ENCODE results near the gene CHRM1.

CHRM1 gene, protein sequence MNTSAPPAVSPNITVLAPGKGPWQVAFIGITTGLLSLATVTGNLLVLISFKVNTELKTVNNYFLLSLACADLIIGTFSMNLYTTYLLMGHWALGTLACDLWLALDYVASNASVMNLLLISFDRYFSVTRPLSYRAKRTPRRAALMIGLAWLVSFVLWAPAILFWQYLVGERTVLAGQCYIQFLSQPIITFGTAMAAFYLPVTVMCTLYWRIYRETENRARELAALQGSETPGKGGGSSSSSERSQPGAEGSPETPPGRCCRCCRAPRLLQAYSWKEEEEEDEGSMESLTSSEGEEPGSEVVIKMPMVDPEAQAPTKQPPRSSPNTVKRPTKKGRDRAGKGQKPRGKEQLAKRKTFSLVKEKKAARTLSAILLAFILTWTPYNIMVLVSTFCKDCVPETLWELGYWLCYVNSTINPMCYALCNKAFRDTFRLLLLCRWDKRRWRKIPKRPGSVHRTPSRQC

DNA sequence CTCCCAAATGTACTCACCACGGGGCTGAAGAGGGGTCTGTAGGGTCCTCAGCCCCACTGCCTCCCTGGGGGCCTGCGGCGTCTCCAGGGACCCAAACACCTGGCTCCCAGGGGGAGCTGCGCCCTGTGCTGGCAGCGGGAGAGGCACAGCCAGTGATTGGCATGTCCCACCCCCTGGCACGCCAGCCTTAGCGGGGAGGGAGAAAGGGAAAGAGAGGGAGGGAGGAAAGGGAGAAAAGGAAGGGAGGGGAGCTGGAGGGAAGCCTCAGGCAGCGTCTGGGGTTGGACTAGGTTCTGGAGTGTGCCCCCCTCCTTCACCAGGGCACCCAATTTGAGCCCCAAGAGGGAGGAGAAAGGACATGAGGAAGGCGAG, at the start of gene CHRM1:
Gene CHRM1, minus strand, starts transcription at position 163 of the 372 bp plus-strand sequence. CDS start 10,263 bp downstream, outside the sequence.
- no peaks in the 10 kb centered on the region for H3K9me3 ChIP-seq (ENCODE audit: insufficient read depth, low read length, severe bottlenecking)
- DNase-seq (no peak), ATAC-seq (ENCODE audit: insufficient read depth, low read depth) (no peak)
- H3K4me3 ChIP-seq (ENCODE audit: low read depth in 1 of 2, low read length in 2 of 2), result no peak within 1 kb of the TSS
- no peak within 1 kb of the TSS for H3K27ac ChIP-seq (ENCODE audit: low read length)
- H3K36me3 ChIP-seq (ENCODE audit: insufficient read depth, low read length), result no peaks in the 10 kb centered on the region
- no peaks in the 10 kb centered on the region for H3K4me1 ChIP-seq (ENCODE audit: insufficient read depth, low read length)
- H2AFZ ChIP-seq (ENCODE audit: low read depth, low read length), result no peak within 1 kb of the TSS
- H3K4me2 ChIP-seq (ENCODE audit: insufficient read depth, low read length), result no peak within 1 kb of the TSS
- H4K20me1 ChIP-seq (ENCODE audit: insufficient read depth, low read length), result peaks cover 5% of the 10 kb centered on the region; the same call in 1 of the 2 replicates
- no peak within 1 kb of the TSS for H3K9ac ChIP-seq (ENCODE audit: low read depth, low read length)
- TF ChIP-seq, protein P1, sequence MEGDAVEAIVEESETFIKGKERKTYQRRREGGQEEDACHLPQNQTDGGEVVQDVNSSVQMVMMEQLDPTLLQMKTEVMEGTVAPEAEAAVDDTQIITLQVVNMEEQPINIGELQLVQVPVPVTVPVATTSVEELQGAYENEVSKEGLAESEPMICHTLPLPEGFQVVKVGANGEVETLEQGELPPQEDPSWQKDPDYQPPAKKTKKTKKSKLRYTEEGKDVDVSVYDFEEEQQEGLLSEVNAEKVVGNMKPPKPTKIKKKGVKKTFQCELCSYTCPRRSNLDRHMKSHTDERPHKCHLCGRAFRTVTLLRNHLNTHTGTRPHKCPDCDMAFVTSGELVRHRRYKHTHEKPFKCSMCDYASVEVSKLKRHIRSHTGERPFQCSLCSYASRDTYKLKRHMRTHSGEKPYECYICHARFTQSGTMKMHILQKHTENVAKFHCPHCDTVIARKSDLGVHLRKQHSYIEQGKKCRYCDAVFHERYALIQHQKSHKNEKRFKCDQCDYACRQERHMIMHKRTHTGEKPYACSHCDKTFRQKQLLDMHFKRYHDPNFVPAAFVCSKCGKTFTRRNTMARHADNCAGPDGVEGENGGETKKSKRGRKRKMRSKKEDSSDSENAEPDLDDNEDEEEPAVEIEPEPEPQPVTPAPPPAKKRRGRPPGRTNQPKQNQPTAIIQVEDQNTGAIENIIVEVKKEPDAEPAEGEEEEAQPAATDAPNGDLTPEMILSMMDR (IDR thresholded peaks at IDR 0.05; ENCODE audit: borderline replicate concordance, extremely low read depth, low read length, poor library complexity, severe bottlenecking), result no peak
- TF ChIP-seq EZH2 (IDR thresholded peaks at IDR 0.05; ENCODE audit: borderline replicate concordance, low read depth, low read length, severe bottlenecking), result no peak
- no peaks in the 10 kb centered on the region for H3K79me2 ChIP-seq (ENCODE audit: insufficient read depth, low read length)
- H3K27me3 ChIP-seq (ENCODE audit: insufficient read depth, low read length, poor library complexity), result no peaks in the 10 kb centered on the region

DNA sequence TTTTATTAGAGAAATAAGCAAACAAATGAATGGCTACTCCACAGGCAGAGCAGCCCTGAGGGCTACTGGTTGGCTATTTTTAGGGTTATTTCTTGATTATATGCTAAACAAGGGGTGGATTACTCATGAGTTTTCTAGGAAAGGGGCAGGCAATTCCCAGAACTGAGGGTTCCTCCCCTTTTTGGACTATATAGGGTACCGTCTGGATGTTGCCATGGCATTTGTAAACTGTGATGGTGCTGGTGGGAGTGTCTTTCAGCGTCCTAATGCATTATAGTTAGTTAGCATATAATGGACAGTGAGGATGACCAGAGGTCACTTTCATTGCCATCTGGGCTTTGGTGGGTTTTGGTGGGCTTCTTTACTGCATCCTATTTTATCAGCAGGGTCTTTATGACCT, 44.4 kb upstream of the CHRM1 start:
- Histone ChIP-seq H3K4me3 (ENCODE audit: low read depth in 1 of 2, low read length in 2 of 2) (no peak overlapping the region), H4K20me1 (ENCODE audit: insufficient read depth, low read length) (no peaks in the 10 kb centered on the region), H2AFZ (ENCODE audit: low read depth, low read length) (no peak overlapping the region), H3K27me3 (ENCODE audit: insufficient read depth, low read length, poor library complexity) (peaks cover 9% of the 10 kb centered on the region), H3K9me3 (ENCODE audit: insufficient read depth, low read length, severe bottlenecking) (no peaks in the 10 kb centered on the region), H3K9ac (ENCODE audit: low read depth, low read length) (no peak overlapping the region), H3K4me2 (ENCODE audit: insufficient read depth, low read length) (no peak overlapping the region), H3K27ac (ENCODE audit: low read length) (no peak overlapping the region), H3K36me3 (ENCODE audit: insufficient read depth, low read length) (no peaks in the 10 kb centered on the region), H3K79me2 (ENCODE audit: insufficient read depth, low read length) (no peaks in the 10 kb centered on the region), H3K4me1 (ENCODE audit: insufficient read depth, low read length) (no peaks in the 10 kb centered on the region)
- TF ChIP-seq, protein P1 (IDR thresholded peaks at IDR 0.05; ENCODE audit: borderline replicate concordance, extremely low read depth, low read length, poor library complexity, severe bottlenecking), result no peak
- TF ChIP-seq EZH2 (IDR thresholded peaks at IDR 0.05; ENCODE audit: borderline replicate concordance, low read depth, low read length, severe bottlenecking), result no peak
- no peak for ATAC-seq (ENCODE audit: insufficient read depth, low read depth)
- no peak for DNase-seq

DNA sequence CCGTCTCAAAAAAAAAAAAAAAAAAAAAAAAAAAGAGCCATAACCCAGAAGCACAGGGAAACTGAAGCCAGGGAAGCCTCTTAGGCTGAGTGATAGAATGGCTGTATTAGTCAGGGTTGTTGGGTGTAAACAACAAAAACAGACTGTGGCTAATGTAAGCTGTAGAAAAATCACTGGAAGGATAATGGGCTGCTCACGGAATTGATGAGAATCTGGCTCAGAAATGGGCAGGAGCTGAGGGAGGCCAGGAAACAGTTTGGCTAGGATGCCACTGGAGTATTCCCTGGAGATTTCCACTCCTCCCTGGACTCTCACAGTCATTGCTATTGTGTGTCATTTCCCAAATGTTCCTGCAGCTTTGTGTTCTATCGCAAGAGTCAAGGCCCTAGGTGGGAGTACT, 41.2 kb upstream of the CHRM1 start:
- Histone ChIP-seq H3K79me2 (ENCODE audit: insufficient read depth, low read length) (no peaks in the 10 kb centered on the region), H3K9me3 (ENCODE audit: insufficient read depth, low read length, severe bottlenecking) (no peaks in the 10 kb centered on the region), H2AFZ (ENCODE audit: low read depth, low read length) (no peak overlapping the region), H3K4me1 (ENCODE audit: insufficient read depth, low read length) (no peaks in the 10 kb centered on the region), H3K4me2 (ENCODE audit: insufficient read depth, low read length) (no peak overlapping the region), H3K27ac (ENCODE audit: low read length) (no peak overlapping the region), H3K36me3 (ENCODE audit: insufficient read depth, low read length) (no peaks in the 10 kb centered on the region), H4K20me1 (ENCODE audit: insufficient read depth, low read length) (no peaks in the 10 kb centered on the region), H3K4me3 (ENCODE audit: low read depth in 1 of 2, low read length in 2 of 2) (no peak overlapping the region), H3K9ac (ENCODE audit: low read depth, low read length) (no peak overlapping the region), H3K27me3 (ENCODE audit: insufficient read depth, low read length, poor library complexity) (no peaks in the 10 kb centered on the region)
- DNase-seq (no peak), ATAC-seq (ENCODE audit: insufficient read depth, low read depth) (no peak)
- TF ChIP-seq, protein P1 (IDR thresholded peaks at IDR 0.05; ENCODE audit: borderline replicate concordance, extremely low read depth, low read length, poor library complexity, severe bottlenecking), result no peak
- no peak for TF ChIP-seq EZH2 (IDR thresholded peaks at IDR 0.05; ENCODE audit: borderline replicate concordance, low read depth, low read length, severe bottlenecking)

Data from DND-41 (cell line).